CD14-positive monocyte (primary cell): ENCODE measurements around the gene ZDHHC14. TPM values are rescaled to one million over a fixed set of nuclear protein-coding genes. Genes with fewer than 3 reads are reported as not detected.
A peak's percentile ranks its signal among the peaks of the same experiment; 100 is the strongest.

Experiments
- DNase-seq, 3 donors: peaks; one replicate each; pipeline ENCODE4 v3.0.0-alpha.2; 2011 to 2022
- H2AFZ ChIP-seq: 2 replicates; pipeline ENCODE4 v1.6.0; 2012; ENCODE audit warnings: mild to moderate bottlenecking, low read depth, low read length, inconsistent platforms; ENCODE audit not compliant: insufficient read depth, poor library complexity, severe bottlenecking
- H3K27ac ChIP-seq, 2 donors: 1 replicate in 1 of 2; 2 replicates in 1 of 2; pipeline ENCODE4 v1.5.1; 2012 to 2013; ENCODE audit warnings: low read length in 2 of 2, control low read depth in 1 of 2, inconsistent platforms in 1 of 2, low read depth in 1 of 2, mild to moderate bottlenecking in 1 of 2
- H3K27me3 ChIP-seq, 2 donors: one replicate each; pipeline versions ENCODE4 v1.6.0 to v1.6.1; 2011 to 2013; ENCODE audit warnings: low read length in 2 of 2; ENCODE audit not compliant: control insufficient read depth in 2 of 2, insufficient read depth in 2 of 2
- H3K36me3 ChIP-seq, 2 donors: replicated peaks in 1 of 2; 1 replicate in 1 of 2; 2 replicates in 1 of 2; pipeline versions ENCODE4 v1.5.1 to v1.6.1; 2012 to 2013; ENCODE audit warnings: low read length in 2 of 2, control low read depth in 1 of 2, inconsistent platforms in 1 of 2, mild to moderate bottlenecking in 1 of 2; ENCODE audit not compliant: insufficient read depth in 2 of 2, control insufficient read depth in 1 of 2
- H3K4me1 ChIP-seq, 2 donors: 1 replicate in 1 of 2; 2 replicates in 1 of 2; pipeline versions ENCODE4 v1.5.1 to v1.6.1; 2012 to 2013; ENCODE audit warnings: low read length in 2 of 2, control low read depth in 1 of 2, inconsistent platforms in 1 of 2, mild to moderate bottlenecking in 1 of 2, moderate library complexity in 1 of 2; ENCODE audit not compliant: insufficient read depth in 2 of 2, control insufficient read depth in 1 of 2
- H3K4me2 ChIP-seq: replicated peaks from 2 replicates; pipeline ENCODE3; 2012; ENCODE audit warnings: low read length, moderate library complexity, mild to moderate bottlenecking; ENCODE audit not compliant: poor library complexity, severe bottlenecking; ENCODE audit errors: extremely low read depth
- H3K4me3 ChIP-seq, 3 experiments: fragments of 200-600 bp in 1 of 3; sonication (generic) in 1 of 3; replicated peaks in 1 of 3; 1 replicate in 2 of 3; 2 replicates in 1 of 3; pipeline ENCODE4 v1.5.1; 2011 to 2013; ENCODE audit warnings: low read length in 3 of 3, mild to moderate bottlenecking in 3 of 3, control low read depth in 2 of 3, low read depth in 2 of 3, inconsistent platforms in 1 of 3, moderate library complexity in 1 of 3
- H3K79me2 ChIP-seq: 2 replicates; pipeline ENCODE4 v1.6.0; 2012; ENCODE audit warnings: mild to moderate bottlenecking, control low read depth, inconsistent platforms, low read length, moderate library complexity; ENCODE audit not compliant: insufficient read depth
- H3K9ac ChIP-seq: 2 replicates; pipeline ENCODE4 v1.6.0; 2017; ENCODE audit warnings: low read length, mild to moderate bottlenecking; ENCODE audit not compliant: insufficient read depth, poor library complexity, severe bottlenecking
- H3K9me3 ChIP-seq, 2 donors: replicated peaks in 1 of 2; 1 replicate in 1 of 2; 2 replicates in 1 of 2; pipeline versions ENCODE4 v1.5.1 to v1.6.1; 2012 to 2013; ENCODE audit warnings: low read length in 2 of 2, control low read depth in 1 of 2; ENCODE audit not compliant: control insufficient read depth in 1 of 2, insufficient read depth in 1 of 2
- H4K20me1 ChIP-seq: 2 replicates; pipeline ENCODE4 v1.6.0; 2012; ENCODE audit warnings: mild to moderate bottlenecking, low read length, control low read depth, moderate library complexity; ENCODE audit not compliant: insufficient read depth
- H3K27ac Mint-ChIP-seq, 7 donors: one replicate each; pipeline ENCODE4 v1.8.0; 2020; ENCODE audit warnings: mild to moderate bottlenecking in 7 of 7, mixed read lengths in 7 of 7, moderate library complexity in 6 of 7, inconsistent platforms in 2 of 7
- H3K27me3 Mint-ChIP-seq, 3 donors: one replicate each; pipeline ENCODE4 v1.8.0; 2021 to 2022; ENCODE audit warnings: low read depth in 3 of 3, mild to moderate bottlenecking in 3 of 3, mixed read lengths in 3 of 3, moderate library complexity in 3 of 3, inconsistent platforms in 1 of 3
- H3K36me3 Mint-ChIP-seq, 2 donors: one replicate each; pipeline ENCODE4 v1.8.0; 2020; ENCODE audit warnings: mixed read lengths in 2 of 2, inconsistent platforms in 1 of 2, mild to moderate bottlenecking in 1 of 2
- H3K4me1 Mint-ChIP-seq: one replicate; pipeline ENCODE4 v1.8.0; 2020; ENCODE audit warnings: mild to moderate bottlenecking, mixed read lengths
- H3K4me3 Mint-ChIP-seq, 2 donors: one replicate each; pipeline ENCODE4 v1.8.0; 2020; ENCODE audit warnings: mild to moderate bottlenecking in 2 of 2, mixed read lengths in 2 of 2, moderate library complexity in 1 of 2
- H3K9me3 Mint-ChIP-seq, 7 donors: one replicate each; pipeline ENCODE4 v1.8.0; 2020 to 2022; ENCODE audit warnings: mixed read lengths in 7 of 7, mild to moderate bottlenecking in 6 of 7, moderate library complexity in 6 of 7, inconsistent platforms in 2 of 7
- WGBS: methylation state at CpG from one replicate; pipeline ENCODE4 v1.1.5; 2013; ENCODE audit warnings: missing lambda C conversion rate; ENCODE audit not compliant: insufficient coverage; 5-methylcytosine and 5-hydroxymethylcytosine counted together
- intact Hi-C, 2 donors: fragments of 100-400 bp; cut with micrococcal nuclease; formaldehyde crosslinking; loops; one replicate each; pipeline versions ENCODE4 v1.15.0 to v1.15.1; 2023
- polyA plus RNA-seq, 3 donors: library from polyadenylated mRNA; depleted of rRNA in 1 of 3; unstranded in 2 of 3; stranded (reverse) in 1 of 3; fragments of 300-500 nt in 2 of 3; fragments of >200 nt in 1 of 3; fragmentation: Illumina TruSeq in 2 of 3; gene quantifications; 1 replicate in 2 of 3; 2 replicates in 1 of 3; pipeline ENCODE4 v1.2.3, GENCODE V29; 2012 to 2021
- TF ChIP-seq, protein P1 (sequence below): fragments of 200-600 bp; IDR thresholded peaks from one replicate; pipeline ENCODE4 v1.8.0; 2022; ENCODE audit warnings: antibody characterized with exemption, mild to moderate bottlenecking

ZDHHC14 gene
- polyA plus RNA-seq, 3 donors, result 0.30 to 1.7 (median 0.93) TPM

DNA sequence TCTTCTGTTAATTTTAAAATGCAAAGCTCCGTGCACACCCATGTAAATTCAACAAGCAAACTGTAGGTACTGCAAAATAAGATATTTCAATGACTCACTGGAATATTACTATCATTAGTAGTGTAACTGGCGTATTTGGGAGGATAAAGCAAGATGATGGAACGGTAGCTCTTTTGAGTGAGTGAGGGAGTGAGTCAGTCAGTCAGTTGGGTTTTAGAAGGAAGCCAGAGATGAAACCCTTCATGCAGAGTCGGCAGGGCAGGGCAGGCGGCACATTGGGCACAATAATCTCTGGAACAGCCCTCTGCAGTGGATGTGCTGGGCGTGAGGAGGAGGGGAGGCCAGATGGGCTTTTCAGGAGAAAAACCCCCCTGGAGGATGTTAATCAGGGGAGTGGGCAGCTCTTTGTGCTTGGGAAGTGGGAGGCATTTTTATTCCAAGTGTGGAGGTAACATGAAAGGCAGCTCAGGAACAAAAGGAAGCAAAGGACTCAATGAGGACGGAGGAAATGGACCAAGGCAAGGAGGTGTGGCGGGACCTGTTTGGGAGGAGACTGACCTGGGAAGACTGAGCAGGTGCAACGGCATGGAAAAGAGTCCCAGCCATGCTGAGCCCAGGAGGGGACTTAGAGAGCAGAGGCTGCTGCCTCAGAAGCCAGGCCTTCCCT lies 171.2 kb downstream of the ZDHHC14 start:
- no peaks in the 10 kb centered on the region for H3K9me3 Mint-ChIP-seq
- DNase-seq, result no peak
- peak overlapping the region in 1 of 7 donors; percentile 48 for H3K27ac Mint-ChIP-seq
- WGBS, result 92% methylated on average over 5 of the region's 9 CpGs
- no peaks in the 10 kb centered on the region for H3K36me3 Mint-ChIP-seq
- peaks cover 0 to 6% (median 2%) of the 10 kb centered on the region in 3 donors for H3K27me3 Mint-ChIP-seq
- H3K9me3 ChIP-seq, result no peaks in the 10 kb centered on the region
- no peaks in the 10 kb centered on the region for H3K27me3 ChIP-seq
- no peak overlapping the region for H3K4me3 ChIP-seq
- no peak overlapping the region for H3K27ac ChIP-seq
- TF ChIP-seq, protein P1, sequence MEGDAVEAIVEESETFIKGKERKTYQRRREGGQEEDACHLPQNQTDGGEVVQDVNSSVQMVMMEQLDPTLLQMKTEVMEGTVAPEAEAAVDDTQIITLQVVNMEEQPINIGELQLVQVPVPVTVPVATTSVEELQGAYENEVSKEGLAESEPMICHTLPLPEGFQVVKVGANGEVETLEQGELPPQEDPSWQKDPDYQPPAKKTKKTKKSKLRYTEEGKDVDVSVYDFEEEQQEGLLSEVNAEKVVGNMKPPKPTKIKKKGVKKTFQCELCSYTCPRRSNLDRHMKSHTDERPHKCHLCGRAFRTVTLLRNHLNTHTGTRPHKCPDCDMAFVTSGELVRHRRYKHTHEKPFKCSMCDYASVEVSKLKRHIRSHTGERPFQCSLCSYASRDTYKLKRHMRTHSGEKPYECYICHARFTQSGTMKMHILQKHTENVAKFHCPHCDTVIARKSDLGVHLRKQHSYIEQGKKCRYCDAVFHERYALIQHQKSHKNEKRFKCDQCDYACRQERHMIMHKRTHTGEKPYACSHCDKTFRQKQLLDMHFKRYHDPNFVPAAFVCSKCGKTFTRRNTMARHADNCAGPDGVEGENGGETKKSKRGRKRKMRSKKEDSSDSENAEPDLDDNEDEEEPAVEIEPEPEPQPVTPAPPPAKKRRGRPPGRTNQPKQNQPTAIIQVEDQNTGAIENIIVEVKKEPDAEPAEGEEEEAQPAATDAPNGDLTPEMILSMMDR, result no peak
- no peaks in the 10 kb centered on the region for H4K20me1 ChIP-seq
- H3K36me3 ChIP-seq, result no peaks in the 10 kb centered on the region
- H3K4me1 Mint-ChIP-seq, result peaks cover 25% of the 10 kb centered on the region
- H3K4me1 ChIP-seq, result peaks cover 23 to 30% of the 10 kb centered on the region in 2 donors
- H3K4me2 ChIP-seq, result no peak overlapping the region
- no peak overlapping the region for H2AFZ ChIP-seq
- intact Hi-C loops, result no loop called here
- H3K79me2 ChIP-seq, result no peaks in the 10 kb centered on the region
- no peak overlapping the region for H3K4me3 Mint-ChIP-seq
- H3K9ac ChIP-seq, result no peak overlapping the region

DNA sequence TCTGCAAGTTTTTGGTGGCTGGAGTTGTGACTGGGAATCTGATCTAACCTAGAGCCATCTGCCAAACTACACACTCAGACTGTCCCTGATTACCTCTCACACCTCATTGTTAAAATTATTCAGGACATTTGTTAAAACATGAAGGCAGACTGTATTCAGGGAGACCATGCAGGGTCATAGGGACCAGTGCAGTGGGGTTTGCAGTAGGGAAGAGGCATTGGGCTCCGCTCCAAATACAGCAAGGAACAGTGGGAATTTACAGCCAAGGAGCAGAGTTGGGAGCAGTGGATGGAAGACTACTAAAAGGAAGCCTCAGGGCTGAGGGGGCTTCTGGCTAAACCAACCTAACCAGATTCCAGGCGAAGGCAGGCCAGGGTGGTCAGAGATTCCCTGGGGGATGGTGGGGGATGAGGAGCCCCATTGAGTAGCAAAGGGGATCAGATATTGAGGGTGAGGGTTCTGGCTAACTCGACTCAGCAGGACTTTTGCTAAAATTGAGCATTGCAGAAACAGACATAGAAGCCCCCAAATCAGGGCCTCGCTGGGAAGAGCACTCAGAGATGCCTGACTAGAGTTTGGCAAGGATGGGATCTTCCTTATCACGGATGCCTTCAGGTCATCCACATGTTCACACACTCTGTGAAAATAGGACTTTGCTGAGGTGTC lies 172.0 kb downstream of the ZDHHC14 start:
- no peaks in the 10 kb centered on the region for H4K20me1 ChIP-seq
- TF ChIP-seq, protein P1, result no peak
- peaks cover 28 to 35% of the 10 kb centered on the region in 2 donors for H3K4me1 ChIP-seq
- H3K9ac ChIP-seq, result no peak overlapping the region
- H3K9me3 ChIP-seq, result no peaks in the 10 kb centered on the region
- peaks cover 31% of the 10 kb centered on the region for H3K4me1 Mint-ChIP-seq
- no peak overlapping the region for H2AFZ ChIP-seq
- no peaks in the 10 kb centered on the region for H3K9me3 Mint-ChIP-seq
- WGBS, result 100% methylated on average over 2 of the region's 5 CpGs
- H3K79me2 ChIP-seq, result no peaks in the 10 kb centered on the region
- intact Hi-C loops, result no loop called here
- DNase-seq, result no peak
- no peak overlapping the region for H3K27ac ChIP-seq
- H3K4me3 ChIP-seq, result no peak overlapping the region
- no peaks in the 10 kb centered on the region for H3K36me3 ChIP-seq
- no peaks in the 10 kb centered on the region for H3K36me3 Mint-ChIP-seq
- H3K27me3 ChIP-seq, result no peaks in the 10 kb centered on the region
- H3K27ac Mint-ChIP-seq, result peak overlapping the region in 1 of 7 donors; percentile 32
- H3K4me2 ChIP-seq, result no peak overlapping the region
- H3K27me3 Mint-ChIP-seq, result peaks cover 0 to 6% (median 2%) of the 10 kb centered on the region in 3 donors
- H3K4me3 Mint-ChIP-seq, result no peak overlapping the region
